Endothelial cell of umbilical vein (primary cell): ENCODE results near the gene NLE1. TPM values are rescaled to one million over a fixed set of nuclear protein-coding genes. Genes with fewer than 3 reads are reported as not detected.
A peak's percentile ranks its signal among the peaks of the same experiment; 100 is the strongest.

Source experiments
- BruUV-seq: library from RNA; stranded (reverse); fragments of 400-500 nt; replicated peaks from 2 replicates; lab custom pipeline; 2021; lab: Mats Ljungman, UMichigan
- CTCF ChIA-PET: fragments of 300-600, 350-600 bp; sonication (Branson Sonifier 250); formaldehyde crosslinking; loops from one replicate; lab custom pipeline; 2021; ENCODE audit warnings: antibody characterized with exemption, inconsistent platforms; lab: Charles Lee
- POLR2A ChIA-PET: fragments of 300-600, 350-600 bp; sonication (Branson Sonifier 250); formaldehyde crosslinking; loops from one replicate; lab custom pipeline; 2021; ENCODE audit warnings: antibody characterized with exemption, inconsistent platforms; lab: Charles Lee
- DNase-seq: peaks from one replicate; pipeline ENCODE4 v3.0.0-alpha.2; 2011; ENCODE audit warnings: low read depth, low spot score
- FAIRE-seq: peaks from 2 replicates; lab custom pipeline; 2011; peaks lifted over from hg19 to GRCh38; lab: Jason Lieb, UNC
- H2AFZ ChIP-seq: 2 replicates; pipeline ENCODE4 v1.6.0; 2012; ENCODE audit warnings: low read depth, low read length, control low read depth, inconsistent platforms
- H3K27ac ChIP-seq: 2 replicates; pipeline ENCODE4 v1.5.1; 2011; ENCODE audit warnings: low read depth, mild to moderate bottlenecking, control low read depth, low read length, moderate library complexity; ENCODE audit not compliant: insufficient read depth
- H3K27me3 ChIP-seq, 2 experiments: 2 replicates each; pipeline versions ENCODE4 v1.6.0 to v1.6.1; 2011; ENCODE audit warnings: low read length in 2 of 2, mixed read lengths in 1 of 2; ENCODE audit not compliant: control insufficient read depth in 2 of 2, insufficient read depth in 2 of 2
- H3K36me3 ChIP-seq, 2 experiments: 2 replicates in 1 of 2; 3 replicates in 1 of 2; pipeline ENCODE4 v1.5.1; 2011; ENCODE audit warnings: low read length in 2 of 2, mild to moderate bottlenecking in 1 of 2, moderate library complexity in 1 of 2; ENCODE audit not compliant: control insufficient read depth in 2 of 2, insufficient read depth in 2 of 2; ENCODE audit errors: extremely low read depth in 1 of 2
- H3K4me1 ChIP-seq: 3 replicates; pipeline ENCODE4 v1.5.1; 2011; ENCODE audit warnings: mild to moderate bottlenecking, low read length; ENCODE audit not compliant: control insufficient read depth, insufficient read depth; ENCODE audit errors: extremely low read depth
- H3K4me2 ChIP-seq: 2 replicates; pipeline ENCODE4 v1.6.1; 2011; ENCODE audit warnings: low read length, control low read depth, mixed read lengths; ENCODE audit not compliant: insufficient read depth
- H3K4me3 ChIP-seq, 3 experiments: fragments of 200-600 bp in 1 of 3; sonication (generic), shearing (Covaris generic) in 1 of 3; replicated peaks in 1 of 3; 2 replicates each; pipeline ENCODE4 v1.5.1; 2011 to 2016; ENCODE audit warnings: control low read depth in 3 of 3, low read length in 3 of 3, mild to moderate bottlenecking in 2 of 3, inconsistent platforms in 1 of 3, low read depth in 1 of 3, moderate library complexity in 1 of 3; ENCODE audit not compliant: insufficient read depth in 1 of 3
- H3K79me2 ChIP-seq: 2 replicates; pipeline ENCODE4 v1.6.0; 2012; ENCODE audit warnings: low read length, inconsistent platforms; ENCODE audit not compliant: control insufficient read depth, insufficient read depth
- H3K9ac ChIP-seq: replicated peaks from 2 replicates; pipeline ENCODE3; 2011; ENCODE audit warnings: low read length, control low read depth; ENCODE audit not compliant: insufficient read depth; ENCODE audit errors: extremely low read depth
- H3K9me1 ChIP-seq: replicated peaks from 3 replicates; pipeline ENCODE4 v1.6.0; 2011; ENCODE audit warnings: mild to moderate bottlenecking, low read length; ENCODE audit not compliant: control insufficient read depth, insufficient read depth; ENCODE audit errors: extremely low read depth
- H3K9me3 ChIP-seq: replicated peaks from 2 replicates; pipeline ENCODE4 v1.5.1; 2012; ENCODE audit warnings: low read length, inconsistent platforms; ENCODE audit not compliant: control insufficient read depth, insufficient read depth
- H4K20me1 ChIP-seq: replicated peaks from 2 replicates; pipeline ENCODE3; 2011; ENCODE audit warnings: mild to moderate bottlenecking, low read length; ENCODE audit not compliant: control insufficient read depth, insufficient read depth; ENCODE audit errors: extremely low read depth
- CTCF ChIP-seq, 2 donors: IDR thresholded peaks; 1 replicate in 1 of 2; 2 replicates in 1 of 2; pipeline ENCODE4 v1.5.1; 2011; ENCODE audit warnings: low read length in 2 of 2, mild to moderate bottlenecking in 2 of 2, moderate library complexity in 2 of 2, control low read depth in 1 of 2, inconsistent platforms in 1 of 2, low read depth in 1 of 2; ENCODE audit not compliant: insufficient read depth in 1 of 2; ENCODE audit errors: extremely low read depth in 1 of 2
- EZH2 ChIP-seq: IDR thresholded peaks from 2 replicates; pipeline ENCODE4 v1.6.1; 2012; ENCODE audit warnings: borderline replicate concordance, low read depth, mild to moderate bottlenecking, moderate library complexity, low read length, inconsistent platforms; ENCODE audit not compliant: severe bottlenecking
- FOS ChIP-seq: IDR thresholded peaks from 2 replicates; pipeline ENCODE4 v1.6.1; 2011; ENCODE audit warnings: mild to moderate bottlenecking, low read length, moderate library complexity, borderline replicate concordance; ENCODE audit not compliant: insufficient read depth
- GATA2 ChIP-seq: IDR thresholded peaks from 2 replicates; pipeline ENCODE4 v1.7.0; 2011; ENCODE audit warnings: low read depth, mild to moderate bottlenecking, moderate library complexity, mixed read lengths, low read length; ENCODE audit not compliant: insufficient read length, insufficient read depth
- JUN ChIP-seq: IDR thresholded peaks from 2 replicates; pipeline ENCODE4 v1.6.1; 2011; ENCODE audit warnings: borderline replicate concordance, low read depth; ENCODE audit not compliant: insufficient read length, insufficient read depth
- MAX ChIP-seq: IDR thresholded peaks from 2 replicates; pipeline ENCODE4 v1.6.1; 2011; ENCODE audit not compliant: insufficient read depth, insufficient read length
- MYC ChIP-seq: IDR thresholded peaks from one replicate; pipeline ENCODE4 v1.6.1; 2011; ENCODE audit warnings: mild to moderate bottlenecking, low read depth, low read length
- POLR2A ChIP-seq: IDR thresholded peaks from 2 replicates; pipeline ENCODE4 v1.6.1; 2012; ENCODE audit warnings: low read depth, mild to moderate bottlenecking, control low read depth, low read length
- POLR2AphosphoS5 ChIP-seq: IDR thresholded peaks from 2 replicates; pipeline ENCODE4 v1.6.1; 2012; ENCODE audit warnings: low read depth, mild to moderate bottlenecking, control low read depth, low read length, moderate library complexity; ENCODE audit not compliant: insufficient read depth
- dilution Hi-C: fragments of 300-500 bp; cut with MboI; formaldehyde crosslinking; loops from one replicate; pipeline ENCODE4 v1.15.0; 2019; ENCODE audit warnings: low sequenced_read_pairs; ENCODE audit not compliant: extremely low pct_ligation_motif_present
- intact Hi-C: fragments of 100-400 bp; cut with micrococcal nuclease; formaldehyde crosslinking; loops from one replicate; pipeline ENCODE4 v1.10.0; 2022
- polyA plus RNA-seq, 4 experiments: library from polyadenylated mRNA; depleted of rRNA in 3 of 4; stranded (reverse) in 3 of 4; unstranded in 1 of 4; fragments of >200 nt; gene quantifications; 2 replicates each; pipeline versions ENCODE4 v1.2.1 to v1.2.3, GENCODE V29; 2011 to 2012; ENCODE audit warnings: missing spikeins in 1 of 4
- total RNA-seq: library from RNA; stranded (reverse); gene quantifications from 2 replicates; pipeline ENCODE4 v1.2.3, GENCODE V29; 2021

NLE1 gene
- total and polyA plus RNA-seq, 2 donors (not counting 3 experiments of a cell fraction or from before 2014, with no cell fraction given): 19.1 to 22.8 TPM

GRCh38 chr17:35117984-35118383 lies 24.1 kb downstream of the NLE1 start:
- peak; percentile 26 to 44 for TF ChIP-seq CTCF (IDR thresholded peaks at IDR 0.05; ENCODE audit: extremely low read depth in 1 of 2, insufficient read depth in 1 of 2, low read depth in 1 of 2, low read length in 2 of 2)
- no peak for TF ChIP-seq POLR2A
- TF ChIP-seq MYC: no peak
- H3K9me3 ChIP-seq: no peaks in the 10 kb centered on the region
- dilution Hi-C loops: loop anchor here (25.0 kb wide), 1 partner anchor 131 kb away; the partner anchor contains the start of gene LIG3
- H4K20me1 ChIP-seq: no peaks in the 10 kb centered on the region
- DNase-seq (no peak), FAIRE-seq (peak; percentile 26)
- H3K4me2 ChIP-seq: no peak overlapping the region
- H3K79me2 ChIP-seq: peaks cover 5% of the 10 kb centered on the region
- H3K9ac ChIP-seq: no peak overlapping the region
- ChIA-PET POLR2A (no interaction called here), CTCF (interaction anchor here (0.7 to 6.0 kb wide), 15 partner anchors 15 to 698 kb away, joined by 3 to 100 read pairs (median 6); partner anchors contain the start of gene LIG3)
- no peaks in the 10 kb centered on the region for H3K36me3 ChIP-seq
- no peak overlapping the region for H3K27ac ChIP-seq
- peaks cover 13% of the 10 kb centered on the region for H3K4me1 ChIP-seq
- BruUV-seq: no TSS peak
- H3K9me1 ChIP-seq: no peaks in the 10 kb centered on the region
- no peak overlapping the region for H3K4me3 ChIP-seq
- H2AFZ ChIP-seq: no peak overlapping the region
- intact Hi-C loops: loop anchor here (2.0 kb wide), 1 partner anchor 55 kb away; the partner anchor contains the start of gene RFFL
- no peaks in the 10 kb centered on the region for H3K27me3 ChIP-seq

- Histone ChIP-seq H2AFZ (no peak overlapping the region), H4K20me1 (no peaks in the 10 kb centered on the region), H3K27me3 (no peaks in the 10 kb centered on the region), H3K4me3 (no peak overlapping the region), H3K79me2 (peaks cover 9% of the 10 kb centered on the region), H3K36me3 (no peaks in the 10 kb centered on the region), H3K4me2 (no peak overlapping the region), H3K9me3 (no peaks in the 10 kb centered on the region), H3K4me1 (peaks cover 13% of the 10 kb centered on the region), H3K9ac (no peak overlapping the region), H3K27ac (no peak overlapping the region), H3K9me1 (no peaks in the 10 kb centered on the region)
- ChIA-PET POLR2A (no interaction called here), CTCF (interaction anchor here (3.0 to 4.7 kb wide), 2 partner anchors 27 to 116 kb away, joined by 20 to 38 read pairs; no protein-coding TSS in a partner anchor)
- intact Hi-C loops: no loop called here
- FAIRE-seq (no peak), DNase-seq (no peak)
- TF ChIP-seq FOS (no peak), EZH2 (no peak), CTCF (IDR thresholded peaks at IDR 0.05; ENCODE audit: extremely low read depth in 1 of 2, insufficient read depth in 1 of 2, low read depth in 1 of 2, low read length in 2 of 2) (no peak), MYC (no peak), POLR2AphosphoS5 (no peak), POLR2A (no peak), JUN (no peak), MAX (no peak), GATA2 (no peak)
- dilution Hi-C loops: loop anchor here (25.0 kb wide), 1 partner anchor 130 kb away; the partner anchor contains the start of gene LIG3
- no TSS peak for BruUV-seq
Observed at GRCh38 chr17:35116845-35117244, 25.3 kb downstream of the NLE1 start.
